ENCODE measurements around the gene HLCS. TPM values are rescaled to one million over a fixed set of nuclear protein-coding genes. Genes with fewer than 3 reads are reported as not detected.

The HLCS gene
- total RNA-seq, 1 experiment from 2014 or later: 12.7 TPM

GRCh38 chr21:36806103-36806502 lies 160.4 kb downstream of the HLCS start:
- TF ChIP-seq CTCF (conservative IDR thresholded peaks at IDR 0.05): no peak
- no peak overlapping the region for H3K4me2 ChIP-seq (ENCODE audit: insufficient read depth, insufficient read length, low read length)
- H4K8ac ChIP-seq (replicated peaks; ENCODE audit: insufficient read length, low read depth, low read length): no peak overlapping the region
- Mint-ChIP-seq H3K27ac (no peak overlapping the region; a peak in 1 of 7 replicates), H3K4me3 (no peak overlapping the region), H3K36me3 (ENCODE audit: insufficient read depth in 1 of 3, low read depth in 3 of 3) (no peaks in the 10 kb centered on the region), H3K9me3 (no peaks in the 10 kb centered on the region), H3K27me3 (ENCODE audit: low read depth) (no peaks in the 10 kb centered on the region), H3K4me1 (no peaks in the 10 kb centered on the region)
- H3K79me2 ChIP-seq (ENCODE audit: insufficient read depth, low read length): no peaks in the 10 kb centered on the region
- H3K27me3 ChIP-seq (ENCODE audit: insufficient read depth, low read length): no peaks in the 10 kb centered on the region
- no peak overlapping the region for H2BK12ac ChIP-seq (ENCODE audit: insufficient read length, low read depth, low read length)
- no peak overlapping the region for H2BK120ac ChIP-seq (ENCODE audit: low read depth, low read length, poor library complexity, severe bottlenecking)
- H3K27ac ChIP-seq (ENCODE audit: insufficient read length, low read depth, low read length): no peak overlapping the region
- no peak overlapping the region for H2AK5ac ChIP-seq (ENCODE audit: insufficient read length, low read length)
- no peak overlapping the region for H2AFZ ChIP-seq (ENCODE audit: low read length)
- H4K5ac ChIP-seq (ENCODE audit: insufficient read length, low read depth, low read length): no peak overlapping the region
- no peak for DNase-seq
- WGBS (ENCODE audit: extremely low coverage, insufficient read length, low lambda C conversion rate): no CpG with 5 or more reads among the region's 4 CpGs
- no peak overlapping the region for H3K23ac ChIP-seq (ENCODE audit: insufficient read length, low read depth, low read length)
- no peaks in the 10 kb centered on the region for H3K79me1 ChIP-seq (ENCODE audit: insufficient read depth, low read depth, low read length, poor library complexity, severe bottlenecking)
- H3K56ac ChIP-seq (ENCODE audit: insufficient read length, low read depth, low read length): no peak overlapping the region
- no peaks in the 10 kb centered on the region for H3K9me3 ChIP-seq (ENCODE audit: control insufficient read depth, low read depth, low read length)
- H3K9ac ChIP-seq (ENCODE audit: extremely low read depth, insufficient read length, low read length): no peak overlapping the region
- no peak overlapping the region for H3T11ph ChIP-seq (ENCODE audit: low read length)
- H3K4me1 ChIP-seq (ENCODE audit: insufficient read depth, low read length): no peaks in the 10 kb centered on the region
- H4K91ac ChIP-seq (ENCODE audit: insufficient read length, low read depth, low read length): no peak overlapping the region
- no peak overlapping the region for H3K4ac ChIP-seq (ENCODE audit: low read depth, low read length)
- no peak overlapping the region for H3K18ac ChIP-seq (ENCODE audit: insufficient read length, low read depth, low read length)
- no peaks in the 10 kb centered on the region for H4K20me1 ChIP-seq (ENCODE audit: control insufficient read depth, insufficient read depth, insufficient read length)
- H3K23me2 ChIP-seq (ENCODE audit: insufficient read length, low read depth, low read length, poor library complexity, severe bottlenecking): no peaks in the 10 kb centered on the region
- H2BK15ac ChIP-seq (ENCODE audit: low read depth, low read length): no peak overlapping the region
- H3K14ac ChIP-seq (ENCODE audit: insufficient read depth, low read length): no peak overlapping the region
- H2BK20ac ChIP-seq (ENCODE audit: low read depth, low read length, poor library complexity, severe bottlenecking): no peak overlapping the region
- H2BK5ac ChIP-seq (ENCODE audit: insufficient read length, low read length): no peak overlapping the region

Measured in H9 (cell line).